PC-3 (cell line): ENCODE results near the gene SCMH1. TPM values are rescaled to one million over a fixed set of nuclear protein-coding genes. Genes with fewer than 3 reads are reported as not detected.

ENCODE experiments used
- ATAC-seq: fragments of 200-7000 bp; cut with Tn5 transposase; 2 replicates; pipeline ENCODE4 v1.9.1; 2020; ENCODE audit warnings: mild to moderate bottlenecking, moderate library complexity
- Bru-seq: library from RNA; stranded (reverse); fragments of 400-500 nt; gene quantifications from one replicate; lab custom pipeline; 2021; lab: Mats Ljungman, UMichigan
- BruChase-seq, 2 experiments: library from RNA; stranded (reverse); fragments of 400-500 nt; gene quantifications; one replicate each; lab custom pipeline; 2021; lab: Mats Ljungman, UMichigan
- BruUV-seq: library from RNA; stranded (reverse); fragments of 400-500 nt; replicated peaks from 2 replicates; lab custom pipeline; 2021; lab: Mats Ljungman, UMichigan
- CTCF ChIA-PET: fragments of 300-600 bp; sonication (Branson Sonifier 250); formaldehyde crosslinking; loops from one replicate; lab custom pipeline; 2022; ENCODE audit warnings: antibody characterized with exemption; lab: Charles Lee
- POLR2A ChIA-PET: fragments of 300-600 bp; sonication (Branson Sonifier 250); formaldehyde crosslinking; loops from one replicate; lab custom pipeline; 2022; ENCODE audit warnings: antibody characterized with exemption; ENCODE audit not compliant: unreplicated experiment; lab: Charles Lee
- DNase-seq: peaks from one replicate; pipeline ENCODE4 v3.0.0-alpha.2; 2015
- H2AFZ ChIP-seq: fragments of 300-600 bp; sonication (generic); 2 replicates; pipeline ENCODE4 v1.6.0; 2016; ENCODE audit warnings: antibody characterized with exemption, low read length
- H3F3A ChIP-seq: fragments of 300-600 bp; sonication (generic); one replicate; pipeline ENCODE4 v1.6.0; 2017; ENCODE audit warnings: antibody characterized with exemption, low read length, control low read depth, mild to moderate bottlenecking; ENCODE audit not compliant: unreplicated experiment
- H3K27ac ChIP-seq: fragments of 300-600 bp; sonication (generic); 2 replicates; pipeline ENCODE4 v1.5.1; 2016; ENCODE audit warnings: mild to moderate bottlenecking, low read length
- H3K27me3 ChIP-seq: fragments of 300-600 bp; sonication (generic); 2 replicates; pipeline ENCODE4 v1.6.1; 2016; ENCODE audit warnings: low read length, mixed read lengths
- H3K36me3 ChIP-seq: fragments of 300-600 bp; sonication (generic); 2 replicates; pipeline ENCODE4 v1.6.1; 2016; ENCODE audit warnings: low read depth, mixed run types, low read length, mixed read lengths
- H3K4me1 ChIP-seq: fragments of 300-600 bp; sonication (generic); 2 replicates; pipeline ENCODE4 v1.5.1; 2016; ENCODE audit warnings: low read length; ENCODE audit not compliant: insufficient read depth
- H3K4me2 ChIP-seq: fragments of 300-600 bp; sonication (generic); 2 replicates; pipeline ENCODE4 v1.6.0; 2016; ENCODE audit warnings: low read length
- H3K4me3 ChIP-seq: fragments of 300-600 bp; sonication (generic); 2 replicates; pipeline ENCODE4 v1.5.1; 2016; ENCODE audit warnings: mild to moderate bottlenecking, low read length, mixed read lengths
- H3K79me2 ChIP-seq: fragments of 300-600 bp; sonication (generic); 2 replicates; pipeline ENCODE4 v1.6.1; 2017; ENCODE audit warnings: low read length, mixed read lengths
- H3K9ac ChIP-seq: fragments of 300-600 bp; sonication (generic); 2 replicates; pipeline ENCODE4 v1.6.0; 2016; ENCODE audit warnings: mild to moderate bottlenecking, low read length
- H3K9me2 ChIP-seq: fragments of 300-600 bp; sonication (generic); replicated peaks from 2 replicates; pipeline ENCODE4 v1.6.1; 2016; ENCODE audit warnings: mixed run types, low read length, mixed read lengths
- H3K9me3 ChIP-seq: fragments of 300-600 bp; sonication (generic); 2 replicates; pipeline ENCODE4 v1.6.1; 2016; ENCODE audit warnings: low read length, mixed read lengths
- H4K20me1 ChIP-seq: fragments of 300-600 bp; sonication (generic); 2 replicates; pipeline ENCODE4 v1.6.1; 2016; ENCODE audit warnings: low read length, mixed read lengths
- EZH2 ChIP-seq: fragments of 300-600 bp; sonication (generic); IDR thresholded peaks from one replicate; pipeline ENCODE4 v1.6.1; 2017; ENCODE audit warnings: antibody characterized with exemption, mild to moderate bottlenecking, low read length; ENCODE audit not compliant: unreplicated experiment
- EZH2phosphoT487 ChIP-seq: fragments of 300-600 bp; sonication (generic); IDR thresholded peaks from 2 replicates; pipeline ENCODE4 v1.6.1; 2018; ENCODE audit warnings: mild to moderate bottlenecking, antibody characterized with exemption, low read length, borderline replicate concordance
- intact Hi-C: fragments of 100-400 bp; cut with micrococcal nuclease; formaldehyde crosslinking; loops from 2 replicates; pipeline ENCODE4 v1.9.0; 2023
- long read RNA-seq: library from polyadenylated mRNA; unstranded; transcript quantifications from one replicate; pipeline ENCODE4 v2.0.0, GENCODE V29; 2021; ENCODE audit not compliant: unreplicated experiment
- total RNA-seq: library from RNA; depleted of rRNA; stranded (reverse); fragments of >200 nt; gene quantifications from 2 replicates; pipeline ENCODE4 v1.2.3, GENCODE V29; 2014; rRNA removed
- TF ChIP-seq, protein P1 (sequence below): fragments of 300-600 bp; sonication (generic); conservative IDR thresholded peaks from 2 replicates; pipeline ENCODE4 v1.5.1; 2017; ENCODE audit warnings: antibody characterized with exemption, low read depth, mild to moderate bottlenecking, low read length

The SCMH1 gene
- total RNA-seq (33.6 and 36.5 TPM in 2 replicates), Bru-seq, nascent RNA (percentile 80 among the genes with signal in this experiment), BruChase-seq, experiment 1, labeled RNA remaining after a 6-hour chase (percentile 63 among the genes with signal in this experiment), BruChase-seq, experiment 2, labeled RNA remaining after a 2-hour chase (percentile 79 among the genes with signal in this experiment)
- long read RNA-seq, partial matches to known transcripts, result 37 of 104 reads
- long read RNA-seq, other reads (novel, unspliced or antisense), result 60 of 104 reads

DNA sequence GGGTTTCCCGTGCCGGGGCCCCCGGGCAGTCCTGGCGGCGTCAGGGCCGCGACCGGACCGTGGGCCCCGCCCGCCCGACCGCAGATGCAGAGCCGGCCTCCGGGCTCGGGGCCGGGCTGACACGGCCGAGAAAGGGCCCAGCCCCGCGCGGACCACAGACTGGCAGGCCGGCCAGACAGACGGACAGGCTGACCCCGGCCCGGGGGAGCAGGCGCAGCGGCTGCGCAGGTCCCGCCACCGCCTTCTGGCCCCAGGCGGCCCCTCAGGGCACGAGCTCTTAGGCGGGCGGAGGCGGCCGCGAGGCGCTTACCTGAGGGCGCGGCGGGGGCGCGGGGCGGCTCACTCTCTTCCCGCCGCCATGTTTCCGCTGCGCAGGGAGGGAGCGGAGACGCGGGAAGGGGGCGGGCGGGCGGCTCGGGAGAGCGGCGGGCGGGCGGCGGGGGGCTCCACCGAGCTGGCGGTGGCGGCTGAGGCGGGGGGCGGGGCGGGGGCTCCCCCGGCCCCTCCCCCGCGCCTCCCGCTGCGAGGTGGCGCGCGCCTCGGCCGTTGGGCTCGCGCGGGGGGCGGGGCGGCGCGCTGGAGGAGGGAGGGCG lies at the start of gene SCMH1:
Gene SCMH1, minus strand, starts transcription at position 558 of the 593 bp plus-strand sequence. CDS start 56,173 bp downstream, outside the sequence.
- peaks cover 10% of the 10 kb centered on the region for H4K20me1 ChIP-seq
- ATAC-seq (peak; percentile 46), DNase-seq (peak; percentile 40)
- ChIA-PET CTCF (interaction anchor here (1.5 kb wide), 1 partner anchor 84 kb away, joined by 5 read pairs; no protein-coding TSS in a partner anchor), POLR2A (no interaction called here)
- no peaks in the 10 kb centered on the region for H3K36me3 ChIP-seq
- H3K9me2 ChIP-seq, result no peaks in the 10 kb centered on the region
- BruUV-seq, result no TSS peak
- H3K4me2 ChIP-seq, result peak within 1 kb of the TSS; percentile 94
- no peaks in the 10 kb centered on the region for H3K27me3 ChIP-seq
- H3K4me3 ChIP-seq, result peak within 1 kb of the TSS; percentile 73
- H3K4me1 ChIP-seq, result peaks cover 57% of the 10 kb centered on the region
- no peaks in the 10 kb centered on the region for H3K9me3 ChIP-seq
- TF ChIP-seq EZH2 (no peak), EZH2phosphoT487 (no peak)
- TF ChIP-seq, protein P1, sequence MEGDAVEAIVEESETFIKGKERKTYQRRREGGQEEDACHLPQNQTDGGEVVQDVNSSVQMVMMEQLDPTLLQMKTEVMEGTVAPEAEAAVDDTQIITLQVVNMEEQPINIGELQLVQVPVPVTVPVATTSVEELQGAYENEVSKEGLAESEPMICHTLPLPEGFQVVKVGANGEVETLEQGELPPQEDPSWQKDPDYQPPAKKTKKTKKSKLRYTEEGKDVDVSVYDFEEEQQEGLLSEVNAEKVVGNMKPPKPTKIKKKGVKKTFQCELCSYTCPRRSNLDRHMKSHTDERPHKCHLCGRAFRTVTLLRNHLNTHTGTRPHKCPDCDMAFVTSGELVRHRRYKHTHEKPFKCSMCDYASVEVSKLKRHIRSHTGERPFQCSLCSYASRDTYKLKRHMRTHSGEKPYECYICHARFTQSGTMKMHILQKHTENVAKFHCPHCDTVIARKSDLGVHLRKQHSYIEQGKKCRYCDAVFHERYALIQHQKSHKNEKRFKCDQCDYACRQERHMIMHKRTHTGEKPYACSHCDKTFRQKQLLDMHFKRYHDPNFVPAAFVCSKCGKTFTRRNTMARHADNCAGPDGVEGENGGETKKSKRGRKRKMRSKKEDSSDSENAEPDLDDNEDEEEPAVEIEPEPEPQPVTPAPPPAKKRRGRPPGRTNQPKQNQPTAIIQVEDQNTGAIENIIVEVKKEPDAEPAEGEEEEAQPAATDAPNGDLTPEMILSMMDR, result no peak
- H3K27ac ChIP-seq, result peak within 1 kb of the TSS; percentile 44
- peak within 1 kb of the TSS; percentile 83 for H2AFZ ChIP-seq
- peak within 1 kb of the TSS; percentile 80 for H3K9ac ChIP-seq
- peaks cover 45% of the 10 kb centered on the region for H3K79me2 ChIP-seq
- peaks cover 6% of the 10 kb centered on the region for H3F3A ChIP-seq
- intact Hi-C loops, result loop anchor here (5.0 kb wide), 3 partner anchors 70 to 190 kb away; no protein-coding TSS in a partner anchor

- H3K27ac ChIP-seq, result no peak overlapping the region
- no TSS peak for BruUV-seq
- H3K4me2 ChIP-seq, result no peak overlapping the region
- intact Hi-C loops, result no loop called here
- no peaks in the 10 kb centered on the region for H3K9me3 ChIP-seq
- no peak for ATAC-seq
- no peak for DNase-seq
- H3K36me3 ChIP-seq, result no peaks in the 10 kb centered on the region
- POLR2A ChIA-PET, result no interaction called here
- TF ChIP-seq EZH2phosphoT487 (no peak), EZH2 (no peak)
- TF ChIP-seq, protein P1, result no peak
- no peak overlapping the region for H3K4me3 ChIP-seq
- no peak overlapping the region for H3K9ac ChIP-seq
- H2AFZ ChIP-seq, result no peak overlapping the region
- peaks cover 55% of the 10 kb centered on the region for H3K27me3 ChIP-seq
- no peaks in the 10 kb centered on the region for H3F3A ChIP-seq
- H4K20me1 ChIP-seq, result no peaks in the 10 kb centered on the region
- no peaks in the 10 kb centered on the region for H3K79me2 ChIP-seq
- H3K9me2 ChIP-seq, result no peaks in the 10 kb centered on the region
- H3K4me1 ChIP-seq, result no peaks in the 10 kb centered on the region
- CTCF ChIA-PET, result no interaction called here
Observed at GRCh38 chr1:41291195-41291594, 49.1 kb upstream of the SCMH1 start.

GRCh38 chr1:41289196-41289595 lies 47.1 kb upstream of the SCMH1 start:
- H3K4me1 ChIP-seq, result no peaks in the 10 kb centered on the region
- H3K4me3 ChIP-seq, result no peak overlapping the region
- no peaks in the 10 kb centered on the region for H3K79me2 ChIP-seq
- no TSS peak for BruUV-seq
- no peak overlapping the region for H3K4me2 ChIP-seq
- intact Hi-C loops, result no loop called here
- H3K9ac ChIP-seq, result no peak overlapping the region
- no peaks in the 10 kb centered on the region for H3K9me2 ChIP-seq
- H2AFZ ChIP-seq, result no peak overlapping the region
- no peaks in the 10 kb centered on the region for H3F3A ChIP-seq
- DNase-seq (no peak), ATAC-seq (no peak)
- TF ChIP-seq, protein P1, result no peak
- TF ChIP-seq EZH2phosphoT487, result no peak
- no peak for TF ChIP-seq EZH2
- ChIA-PET POLR2A (no interaction called here), CTCF (no interaction called here)
- no peak overlapping the region for H3K27ac ChIP-seq
- no peaks in the 10 kb centered on the region for H4K20me1 ChIP-seq
- no peaks in the 10 kb centered on the region for H3K36me3 ChIP-seq
- peaks cover 54% of the 10 kb centered on the region for H3K27me3 ChIP-seq
- H3K9me3 ChIP-seq, result no peaks in the 10 kb centered on the region
